GM10248 (cell line): ENCODE data around the gene LPGAT1.

ENCODE experiments used
- CTCF ChIA-PET: fragments of 300-600 bp; sonication (Branson Sonifier 250); formaldehyde crosslinking; extraction: SDS; loops from one replicate; lab custom pipeline; 2021; ENCODE audit warnings: antibody characterized with exemption; lab: Yijun Ruan, JAX
- POLR2A ChIA-PET: fragments of 350-650 bp; sonication (Branson Sonifier 250); formaldehyde crosslinking; extraction: SDS; loops from one replicate; lab custom pipeline; 2020; ENCODE audit warnings: antibody characterized with exemption; lab: Yijun Ruan, JAX
- DNase-seq: peaks from one replicate; pipeline ENCODE4 v3.0.0; 2012; ENCODE audit errors: extremely low spot score
- TF ChIP-seq, protein P1 (sequence below): IDR thresholded peaks from 2 replicates; pipeline ENCODE4 v1.5.1; 2012; ENCODE audit warnings: mild to moderate bottlenecking, low read depth; ENCODE audit errors: extremely low read depth, missing control alignments, control extremely low read depth

LPGAT1 gene

DNA sequence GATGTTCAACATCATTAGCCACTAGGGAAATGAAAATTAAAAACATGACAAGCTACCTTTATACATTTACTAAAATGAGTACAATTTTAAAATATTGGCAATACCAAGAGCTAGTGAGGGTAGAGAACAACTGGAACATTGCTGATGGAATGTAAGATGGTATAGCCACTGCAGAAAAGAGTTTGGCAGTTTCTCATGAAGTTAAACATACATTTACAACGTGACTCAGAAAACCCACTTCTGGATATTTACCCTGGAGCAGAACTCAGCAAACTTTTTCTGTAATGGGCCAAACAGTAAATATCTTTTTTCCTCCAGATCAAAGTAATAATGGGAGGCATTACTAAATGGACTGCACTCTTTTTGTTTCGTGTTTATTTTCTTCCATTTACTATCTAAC lies 22.1 kb downstream of the LPGAT1 start:
- TF ChIP-seq, protein P1, sequence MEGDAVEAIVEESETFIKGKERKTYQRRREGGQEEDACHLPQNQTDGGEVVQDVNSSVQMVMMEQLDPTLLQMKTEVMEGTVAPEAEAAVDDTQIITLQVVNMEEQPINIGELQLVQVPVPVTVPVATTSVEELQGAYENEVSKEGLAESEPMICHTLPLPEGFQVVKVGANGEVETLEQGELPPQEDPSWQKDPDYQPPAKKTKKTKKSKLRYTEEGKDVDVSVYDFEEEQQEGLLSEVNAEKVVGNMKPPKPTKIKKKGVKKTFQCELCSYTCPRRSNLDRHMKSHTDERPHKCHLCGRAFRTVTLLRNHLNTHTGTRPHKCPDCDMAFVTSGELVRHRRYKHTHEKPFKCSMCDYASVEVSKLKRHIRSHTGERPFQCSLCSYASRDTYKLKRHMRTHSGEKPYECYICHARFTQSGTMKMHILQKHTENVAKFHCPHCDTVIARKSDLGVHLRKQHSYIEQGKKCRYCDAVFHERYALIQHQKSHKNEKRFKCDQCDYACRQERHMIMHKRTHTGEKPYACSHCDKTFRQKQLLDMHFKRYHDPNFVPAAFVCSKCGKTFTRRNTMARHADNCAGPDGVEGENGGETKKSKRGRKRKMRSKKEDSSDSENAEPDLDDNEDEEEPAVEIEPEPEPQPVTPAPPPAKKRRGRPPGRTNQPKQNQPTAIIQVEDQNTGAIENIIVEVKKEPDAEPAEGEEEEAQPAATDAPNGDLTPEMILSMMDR, result no peak
- ChIA-PET POLR2A (no interaction called here), CTCF (no interaction called here)

GRCh38 chr1:211804915-211805314 lies 25.6 kb downstream of the LPGAT1 start:
- ChIA-PET CTCF (no interaction called here), POLR2A (no interaction called here)
- no peak for DNase-seq
- TF ChIP-seq, protein P1, result no peak

More for the DNA sequence above, 22.1 kb downstream of the LPGAT1 start:
- DNase-seq, result no peak

DNA sequence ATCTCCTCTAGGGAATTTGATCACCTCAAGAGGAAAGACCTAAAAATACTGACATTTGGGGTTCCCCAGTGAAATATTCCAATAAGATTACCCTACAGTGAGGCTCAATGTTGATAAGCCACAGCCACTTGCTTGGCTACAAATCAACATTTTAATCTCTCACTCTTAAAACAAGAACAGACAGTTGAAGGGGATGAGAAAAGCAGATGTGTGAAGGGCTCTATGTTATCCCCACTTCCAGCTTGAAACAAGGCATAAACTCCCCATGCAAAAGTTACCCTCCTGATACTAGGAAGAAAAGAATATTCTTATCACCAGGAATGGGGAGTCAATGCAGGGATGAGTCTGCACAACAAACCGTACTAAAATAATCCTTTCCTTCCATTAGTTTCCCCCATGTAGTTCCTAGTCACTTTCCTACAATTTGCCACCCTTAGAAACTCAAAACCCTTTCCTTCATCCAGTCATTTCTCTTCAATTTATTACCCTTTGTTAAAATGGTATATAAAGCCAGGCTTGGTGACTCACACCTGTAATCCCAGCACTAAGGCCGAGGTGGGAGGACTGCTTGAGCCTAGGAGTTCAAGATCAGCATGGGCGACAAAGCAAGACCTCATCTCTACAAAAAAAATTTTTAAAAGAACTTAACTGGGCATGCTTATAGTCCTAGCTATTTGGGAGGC lies 29.5 kb downstream of the LPGAT1 start:
- no peak for DNase-seq
- TF ChIP-seq, protein P1, result no peak
- ChIA-PET POLR2A (no interaction called here), CTCF (interaction anchor here (0.9 to 1.3 kb wide), 3 partner anchors 10 to 12 kb away, joined by 3 to 5 read pairs (median 4); no protein-coding TSS in a partner anchor)

- TF ChIP-seq, protein P1, result no peak
- POLR2A ChIA-PET, result no interaction called here
- no peak for DNase-seq
- CTCF ChIA-PET, result interaction anchor here (1.1 to 2.0 kb wide), 7 partner anchors 9 to 126 kb away, joined by 3 to 7 read pairs (median 5); no protein-coding TSS in a partner anchor
Observed at GRCh38 chr1:211797994-211798393, 32.6 kb downstream of the LPGAT1 start.

GRCh38 chr1:211791979-211792378 lies 38.6 kb downstream of the LPGAT1 start:
- POLR2A ChIA-PET, result no interaction called here

GRCh38 chr1:211789641-211790464 lies 40.7 kb downstream of the LPGAT1 start:
- no peak for DNase-seq
- ChIA-PET CTCF (interaction anchor here (1.5 to 2.8 kb wide), 4 partner anchors 9 to 92 kb away, joined by 4 to 11 read pairs (median 5); no protein-coding TSS in a partner anchor), POLR2A (no interaction called here)
- TF ChIP-seq, protein P1, result no peak

More at GRCh38 chr1:211791979-211792378, 38.6 kb downstream of the LPGAT1 start:
- TF ChIP-seq, protein P1, result no peak
- CTCF ChIA-PET, result no interaction called here
- DNase-seq, result no peak
